ENCODE measurements around the gene DOHH.

DNA sequence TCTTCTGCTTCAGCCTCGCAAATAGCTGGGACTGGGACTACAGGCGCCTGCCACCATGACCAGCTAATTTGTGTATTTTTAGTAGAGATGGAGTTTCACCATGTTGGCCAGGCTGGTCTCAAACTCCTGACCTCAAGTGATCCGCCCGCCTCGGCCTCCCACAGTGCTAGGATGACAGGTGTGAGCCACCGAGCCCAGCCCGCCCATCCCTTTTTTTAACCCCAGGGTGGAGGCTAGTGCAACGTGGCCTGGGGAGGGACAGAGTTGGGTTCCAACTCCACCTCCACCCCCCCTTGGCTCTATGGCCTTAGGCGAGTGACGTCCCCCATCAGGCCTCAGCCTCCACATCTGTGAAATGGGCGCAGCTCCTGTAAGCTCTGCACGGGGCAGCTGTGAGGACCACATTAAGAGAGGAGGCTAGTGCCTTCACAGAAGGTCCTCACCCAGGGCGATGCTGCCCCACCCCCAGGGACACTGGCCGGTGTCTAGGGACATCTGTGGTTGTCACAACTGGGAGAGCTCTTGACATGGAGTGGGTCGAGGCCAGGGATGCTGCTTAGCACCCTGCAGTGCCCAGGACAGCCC is 57.9 kb downstream of the DOHH start:
- TF ChIP-seq, protein P1, sequence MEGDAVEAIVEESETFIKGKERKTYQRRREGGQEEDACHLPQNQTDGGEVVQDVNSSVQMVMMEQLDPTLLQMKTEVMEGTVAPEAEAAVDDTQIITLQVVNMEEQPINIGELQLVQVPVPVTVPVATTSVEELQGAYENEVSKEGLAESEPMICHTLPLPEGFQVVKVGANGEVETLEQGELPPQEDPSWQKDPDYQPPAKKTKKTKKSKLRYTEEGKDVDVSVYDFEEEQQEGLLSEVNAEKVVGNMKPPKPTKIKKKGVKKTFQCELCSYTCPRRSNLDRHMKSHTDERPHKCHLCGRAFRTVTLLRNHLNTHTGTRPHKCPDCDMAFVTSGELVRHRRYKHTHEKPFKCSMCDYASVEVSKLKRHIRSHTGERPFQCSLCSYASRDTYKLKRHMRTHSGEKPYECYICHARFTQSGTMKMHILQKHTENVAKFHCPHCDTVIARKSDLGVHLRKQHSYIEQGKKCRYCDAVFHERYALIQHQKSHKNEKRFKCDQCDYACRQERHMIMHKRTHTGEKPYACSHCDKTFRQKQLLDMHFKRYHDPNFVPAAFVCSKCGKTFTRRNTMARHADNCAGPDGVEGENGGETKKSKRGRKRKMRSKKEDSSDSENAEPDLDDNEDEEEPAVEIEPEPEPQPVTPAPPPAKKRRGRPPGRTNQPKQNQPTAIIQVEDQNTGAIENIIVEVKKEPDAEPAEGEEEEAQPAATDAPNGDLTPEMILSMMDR (IDR thresholded peaks at IDR 0.05) = no peak
- TF ChIP-seq POLR2AphosphoS5 (IDR thresholded peaks at IDR 0.05; ENCODE audit: insufficient read depth in 1 of 2, low read depth in 1 of 2) (no peak), POLR2A (IDR thresholded peaks at IDR 0.05) (no peak)

All from vagina (tissue), 2 donors.